GM18873 (cell line): ENCODE data around the gene ERCC8.

Source experiments
- ATAC-seq: cut with Tn5 transposase; IDR thresholded peaks from one replicate; pipeline ENCODE4 v1.9.1; 2021; ENCODE audit warnings: mild to moderate bottlenecking, moderate library complexity, moderate number of reproducible peaks; ENCODE audit not compliant: unreplicated experiment, low FRiP score

The ERCC8 gene

DNA sequence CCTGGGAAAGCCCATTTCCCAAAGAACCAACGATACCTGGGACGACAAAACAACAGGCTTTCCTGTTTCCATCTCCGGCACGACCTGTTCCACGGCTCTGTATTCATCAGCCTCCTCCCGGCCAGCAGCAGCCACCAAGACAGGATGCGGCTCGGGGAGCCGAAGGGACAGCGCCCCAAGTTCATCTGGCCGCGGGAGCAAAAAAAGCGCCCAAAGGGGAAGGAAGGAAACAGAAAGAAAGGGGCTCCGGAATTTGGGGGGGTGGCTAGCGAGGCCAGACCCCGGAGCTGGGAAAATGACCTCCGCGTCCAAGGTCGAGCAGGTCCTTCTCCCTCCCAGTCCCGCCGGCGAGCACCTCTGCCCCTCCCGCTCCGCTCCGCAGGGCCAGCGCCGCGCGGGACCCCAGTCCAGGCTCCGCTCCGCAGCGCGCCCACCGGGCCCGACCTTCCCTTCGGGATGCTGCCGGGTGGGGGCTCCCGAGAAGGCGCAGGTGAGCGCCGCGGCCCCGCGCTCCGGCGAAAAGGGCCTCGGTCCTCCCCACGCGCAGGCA is 101.4 kb downstream of the ERCC8 start:
- ATAC-seq = no peak

- no peak for ATAC-seq
Measured at GRCh38 chr5:60842871-60843385, 101.9 kb downstream of the ERCC8 start.

DNA sequence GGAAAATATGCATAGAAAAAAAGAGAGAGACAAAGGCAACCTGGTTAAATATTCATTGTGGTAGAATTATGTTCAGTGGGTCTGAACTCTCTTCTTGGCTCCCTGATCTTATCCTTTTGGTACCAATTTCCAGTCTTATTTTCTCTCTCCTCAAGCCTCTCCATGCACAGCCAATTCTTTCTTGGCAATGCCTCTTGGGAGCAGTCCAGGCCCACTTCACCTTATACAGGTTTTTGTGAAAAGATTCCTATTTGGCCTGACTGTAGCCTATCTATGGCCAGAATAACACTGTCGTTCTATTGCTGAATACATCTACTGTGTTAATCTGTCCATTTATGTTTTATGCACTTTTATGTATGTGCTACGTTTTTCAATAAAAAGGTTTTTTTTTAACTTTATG is 103.5 kb downstream of the ERCC8 start:
- ATAC-seq = no peak

DNA sequence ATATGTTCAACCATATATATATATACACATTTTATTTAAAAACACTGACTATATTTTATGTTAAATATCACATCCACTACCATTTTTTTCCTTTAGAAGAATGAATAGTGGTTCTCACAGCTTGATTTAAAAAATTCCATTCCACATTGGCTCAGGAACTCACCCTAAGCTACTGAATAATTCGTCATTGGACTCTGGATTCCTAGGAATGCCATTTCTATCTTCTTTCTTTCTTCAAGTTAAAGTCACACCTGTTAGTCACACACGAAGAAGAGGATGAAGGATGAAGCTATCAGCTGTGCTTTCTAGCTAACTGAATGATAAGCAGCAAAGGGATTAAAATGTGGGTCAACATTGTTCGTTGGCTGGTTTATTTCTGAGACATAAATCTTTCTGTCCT is 108.7 kb downstream of the ERCC8 start:
- no peak for ATAC-seq

DNA sequence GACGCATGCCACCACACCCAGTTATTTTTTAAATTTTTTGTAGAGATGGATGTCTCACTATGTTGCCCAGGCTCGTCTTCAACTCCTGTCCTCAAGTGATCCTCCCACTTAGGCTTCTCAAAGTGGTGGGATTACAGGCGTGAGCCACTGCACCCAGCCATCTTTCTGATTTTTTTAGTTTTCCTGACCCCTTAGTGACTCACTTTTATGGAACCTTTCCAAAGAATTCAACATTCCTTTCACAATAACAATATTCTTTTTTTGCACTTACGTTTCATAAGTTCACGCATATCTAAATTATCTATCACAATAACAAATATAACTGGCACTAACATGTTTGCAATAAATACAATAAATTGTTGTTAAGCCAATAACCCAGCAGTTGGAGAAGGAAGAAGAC is 109.3 kb downstream of the ERCC8 start:
- no peak for ATAC-seq

DNA sequence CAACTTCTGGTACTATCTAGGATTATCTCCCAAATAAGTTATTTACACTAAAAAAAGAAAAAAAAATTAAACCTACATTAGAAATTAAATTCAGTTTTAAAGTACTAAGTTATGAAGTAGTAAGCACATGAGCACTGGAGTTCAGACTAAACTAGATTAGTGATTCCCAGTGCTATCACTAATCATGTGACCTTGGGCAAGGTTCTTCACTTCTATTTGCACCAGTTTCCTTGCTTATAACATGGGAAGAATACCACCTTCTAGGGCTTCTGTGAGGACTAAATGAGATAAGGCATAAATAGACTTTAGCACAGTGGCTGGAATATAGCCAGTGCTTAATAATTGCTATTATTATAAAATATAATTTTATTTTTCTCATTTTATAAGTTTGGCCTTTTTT is 111.3 kb downstream of the ERCC8 start:
- ATAC-seq = no peak

- no peak for ATAC-seq
Measured at GRCh38 chr5:60830581-60831127, 114.2 kb downstream of the ERCC8 start.

DNA sequence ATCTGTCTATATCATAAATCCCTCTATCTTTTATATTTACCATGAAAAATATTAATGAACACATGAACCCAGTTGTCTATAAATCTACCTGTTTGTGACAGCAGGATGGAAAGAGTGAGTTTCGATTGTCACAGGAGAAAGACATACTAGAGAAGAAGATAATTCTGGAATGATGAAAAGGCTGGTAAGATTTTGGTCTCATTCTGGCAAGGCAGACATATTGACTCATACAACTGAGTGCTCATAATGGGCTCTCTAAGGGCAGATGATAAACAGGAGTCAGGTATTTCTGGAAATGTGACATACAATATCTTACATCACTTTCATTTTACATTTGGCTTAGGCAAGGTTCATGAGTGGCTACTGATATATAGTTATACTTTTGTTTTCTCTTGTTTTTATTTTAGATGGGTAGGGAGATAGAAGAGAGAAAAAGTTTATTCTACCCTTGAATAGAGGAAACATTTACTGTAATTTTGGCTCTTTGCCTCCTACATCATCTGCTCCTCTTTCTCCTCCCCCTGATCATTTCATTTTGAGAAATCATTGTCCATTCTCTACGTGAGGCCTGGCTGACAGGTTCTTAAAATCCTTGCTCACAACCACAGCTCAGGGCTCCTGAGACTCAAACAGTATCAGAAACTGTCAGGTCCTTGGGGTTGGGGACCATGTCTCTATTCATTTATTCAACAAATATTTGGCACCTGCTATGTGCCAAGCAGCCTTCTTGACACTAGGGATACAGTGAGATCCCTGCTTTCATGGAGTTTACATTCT is 115.2 kb downstream of the ERCC8 start:
- no peak for ATAC-seq

- no peak for ATAC-seq
Measured at GRCh38 chr5:60827201-60827600, 117.7 kb downstream of the ERCC8 start.

DNA sequence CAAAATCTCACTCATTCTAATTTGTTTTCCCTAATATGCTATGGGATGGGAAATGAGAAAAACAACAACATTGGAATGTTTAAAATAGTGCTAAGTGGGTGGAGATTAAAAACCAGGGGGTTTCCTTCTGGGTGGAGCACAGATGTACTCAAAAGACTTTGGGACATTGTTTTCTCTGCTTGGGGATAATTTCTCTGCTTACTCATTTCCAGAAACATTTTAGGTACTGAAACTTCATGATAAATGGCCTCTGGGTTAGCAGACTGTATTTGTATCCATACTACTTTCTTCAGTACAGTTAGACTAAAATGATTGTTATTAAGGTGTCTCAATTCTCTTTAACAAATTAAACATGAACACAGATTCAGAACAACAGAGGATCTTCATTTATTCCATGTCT is 118.2 kb downstream of the ERCC8 start:
- peak; percentile 82 for ATAC-seq
